Ovary (tissue), 9 donors: Measurements from ENCODE around the gene RPL15. TPM values are rescaled to one million over a fixed set of nuclear protein-coding genes. Genes with fewer than 3 reads are reported as not detected.
"Not testable (repeated sequence)": the region's sequence is repeated elsewhere in the genome, so short reads cannot be mapped to it uniquely, and the experiment has no call there.

Experiments
- DNase-seq, 5 donors: peaks; one replicate each; pipeline ENCODE4 v3.0.0-alpha.2; 2019 to 2020
- H3K27ac ChIP-seq, 2 donors: fragments of 200-600 bp; one replicate each; pipeline versions ENCODE4 v1.5.1 to v1.8.0; 2019 to 2022
- H3K27me3 ChIP-seq: fragments of 200-600 bp; one replicate; pipeline ENCODE4 v1.8.0; 2022
- H3K36me3 ChIP-seq: fragments of 200-600 bp; sonication (generic); one replicate; pipeline ENCODE4 v1.5.1; 2019
- H3K4me1 ChIP-seq: one replicate; pipeline ENCODE4 v1.8.1; 2013; ENCODE audit warnings: mild to moderate bottlenecking, moderate library complexity; ENCODE audit not compliant: insufficient read depth
- H3K4me3 ChIP-seq: fragments of 200-600 bp; sonication (generic); one replicate; pipeline ENCODE4 v1.5.1; 2017
- H3K9me3 ChIP-seq, 2 donors: fragments of 200-600 bp in 1 of 2; sonication (generic) in 1 of 2; one replicate each; pipeline versions ENCODE4 v1.5.1 to v1.8.1; 2013 to 2019; ENCODE audit warnings: mild to moderate bottlenecking in 1 of 2, moderate library complexity in 1 of 2
- EP300 ChIP-seq: sonication (generic); formaldehyde crosslinking; IDR thresholded peaks from one replicate; pipeline ENCODE4 v1.6.1; 2017; ENCODE audit warnings: antibody characterized with exemption
- POLR2A ChIP-seq: fragments of 450-650 bp; IDR thresholded peaks from one replicate; pipeline ENCODE4 v1.6.1; 2017; ENCODE audit warnings: antibody characterized with exemption, mild to moderate bottlenecking, moderate library complexity
- WGBS, 3 donors: extraction: QIAGEN DNeasy Blood & Tissue Kit in 1 of 3; methylation state at CpG; one replicate each; pipeline versions ENCODE4 v1.1.5 to v1.1.7; 2013 to 2017; 5-methylcytosine and 5-hydroxymethylcytosine counted together
- intact Hi-C, 4 donors: fragments of 100-400 bp; cut with DNase I; formaldehyde crosslinking; loops; one replicate each; pipeline versions ENCODE4 v1.11.0 to v1.15.1; 2022 to 2023
- polyA plus RNA-seq, 2 donors: library from polyadenylated mRNA; stranded (reverse); fragments of 200-250 nt in 1 of 2; fragments of 350-450 nt in 1 of 2; fragmentation: Illumina TruSeq in 1 of 2; extraction: RNeasy Lipid Tissue Mini Kit (QIAGEN cat#74804) in 1 of 2; gene quantifications; one replicate each; pipeline ENCODE4 v1.2.3, GENCODE V29; 2013 to 2014
- total RNA-seq, 7 donors: library from RNA; depleted of rRNA in 2 of 7; stranded (reverse); fragments of >200 nt in 2 of 7; fragmentation: NEBNext Ultra II Directional in 3 of 7; extraction: Animal tissue kit (Norgen Biotek cat#: 25700) in 3 of 7; gene quantifications; one replicate each; pipeline versions ENCODE4 v1.1.0 to v1.2.4, GENCODE V29; 2016 to 2023
- TF ChIP-seq, protein P1 (sequence below), 3 donors: fragments of 450-650 bp in 2 of 3; fragments of 200-600 bp in 1 of 3; IDR thresholded peaks; one replicate each; pipeline versions ENCODE4 v1.5.1 to v1.8.0; 2016 to 2022; ENCODE audit warnings: antibody characterized with exemption in 3 of 3, mild to moderate bottlenecking in 1 of 3
- donor health status: DM: no; HTN: no; CAD: no; lungs with moderate emphysema.
- donor health status: DM: no; HTN: no; CAD: no.
- donor health status: Bipolar disorder and iron deficiency.
- donor health status: DM: yes; HTN: yes; CAD: no.
- donor health status: DM: no; HTN: no; CAD: no.
- donor health status: DM: yes; HTN: yes; CAD: no.

RPL15 gene
- total and polyA plus RNA-seq, 9 donors, result 3,013 to 6,966 (median 4,015) TPM

DNA sequence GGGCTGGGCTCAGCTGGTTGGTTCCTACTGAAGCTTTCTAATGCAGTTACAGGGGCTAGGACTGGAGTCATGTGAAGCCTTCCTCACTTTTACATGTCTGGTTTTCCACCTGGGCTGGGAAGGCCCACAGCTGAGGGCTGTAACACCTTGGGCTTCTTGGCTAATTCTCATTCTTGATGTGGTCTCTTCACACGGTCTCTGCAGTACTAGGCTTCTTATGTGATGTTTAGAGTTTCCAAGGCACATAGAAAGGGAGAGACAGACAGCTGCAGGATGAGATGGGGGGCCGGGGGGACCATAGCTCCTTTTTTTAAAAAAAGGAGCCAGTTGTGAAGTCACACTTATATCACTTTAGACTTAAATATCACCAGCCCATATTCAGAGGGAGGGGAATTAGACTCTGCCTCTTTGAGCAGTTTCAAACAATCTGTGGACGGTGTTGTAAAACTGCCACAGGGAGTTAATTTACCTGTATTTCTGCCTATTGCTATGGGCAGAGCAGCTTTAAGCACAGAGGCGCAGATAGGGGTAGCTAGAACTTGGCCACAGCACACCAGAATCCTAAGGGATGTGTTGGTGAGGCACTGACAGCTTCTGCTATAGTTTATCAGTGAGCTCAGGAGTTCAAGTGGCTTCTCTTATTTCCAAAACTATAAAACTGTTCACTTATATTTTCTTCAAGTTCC, 46.8 kb upstream of the RPL15 start:
- intact Hi-C loops, result no loop called here
- Histone ChIP-seq H3K4me1 (peaks cover 17% of the 10 kb centered on the region), H3K9me3 (no peaks in the 10 kb centered on the region), H3K27me3 (no peaks in the 10 kb centered on the region), H3K36me3 (no peaks in the 10 kb centered on the region), H3K4me3 (no peak overlapping the region), H3K27ac (no peak overlapping the region)
- DNase-seq, result no peak
- TF ChIP-seq EP300 (no peak), POLR2A (no peak)
- TF ChIP-seq, protein P1, sequence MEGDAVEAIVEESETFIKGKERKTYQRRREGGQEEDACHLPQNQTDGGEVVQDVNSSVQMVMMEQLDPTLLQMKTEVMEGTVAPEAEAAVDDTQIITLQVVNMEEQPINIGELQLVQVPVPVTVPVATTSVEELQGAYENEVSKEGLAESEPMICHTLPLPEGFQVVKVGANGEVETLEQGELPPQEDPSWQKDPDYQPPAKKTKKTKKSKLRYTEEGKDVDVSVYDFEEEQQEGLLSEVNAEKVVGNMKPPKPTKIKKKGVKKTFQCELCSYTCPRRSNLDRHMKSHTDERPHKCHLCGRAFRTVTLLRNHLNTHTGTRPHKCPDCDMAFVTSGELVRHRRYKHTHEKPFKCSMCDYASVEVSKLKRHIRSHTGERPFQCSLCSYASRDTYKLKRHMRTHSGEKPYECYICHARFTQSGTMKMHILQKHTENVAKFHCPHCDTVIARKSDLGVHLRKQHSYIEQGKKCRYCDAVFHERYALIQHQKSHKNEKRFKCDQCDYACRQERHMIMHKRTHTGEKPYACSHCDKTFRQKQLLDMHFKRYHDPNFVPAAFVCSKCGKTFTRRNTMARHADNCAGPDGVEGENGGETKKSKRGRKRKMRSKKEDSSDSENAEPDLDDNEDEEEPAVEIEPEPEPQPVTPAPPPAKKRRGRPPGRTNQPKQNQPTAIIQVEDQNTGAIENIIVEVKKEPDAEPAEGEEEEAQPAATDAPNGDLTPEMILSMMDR (IDR thresholded peaks at IDR 0.05), result no peak
- 86 to 94% (median 92%) methylated on average over 4 of the region's 4 CpGs for WGBS, 3 donors

DNA sequence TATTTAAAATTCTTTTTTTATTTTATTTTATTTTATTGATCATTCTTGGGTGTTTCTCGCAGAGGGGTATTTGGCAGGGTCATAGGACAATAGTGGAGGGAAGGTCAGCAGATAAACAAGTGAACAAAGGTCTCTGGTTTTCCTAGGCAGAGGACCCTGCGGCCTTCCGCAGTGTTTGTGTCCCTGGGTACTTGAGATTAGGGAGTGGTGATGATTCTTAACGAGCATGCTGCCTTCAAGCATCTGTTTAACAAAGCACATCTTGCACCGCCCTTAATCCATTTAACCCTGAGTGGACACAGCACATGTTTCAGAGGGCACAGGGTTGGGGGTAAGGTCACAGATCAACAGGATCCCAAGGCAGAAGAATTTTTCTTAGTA, 46.3 kb upstream of the RPL15 start:
- H3K9me3 ChIP-seq, H3K27me3 ChIP-seq, H3K27ac ChIP-seq, H3K36me3 ChIP-seq, DNase-seq, intact Hi-C loops, H3K4me3 ChIP-seq: not testable (repeated sequence)
- WGBS, 3 donors, result 67 to 95% (median 73%) methylated on average over 1 to 4 of the region's 5 CpGs
- H3K4me1 ChIP-seq, result peaks cover 11% of the 10 kb centered on the region

DNA sequence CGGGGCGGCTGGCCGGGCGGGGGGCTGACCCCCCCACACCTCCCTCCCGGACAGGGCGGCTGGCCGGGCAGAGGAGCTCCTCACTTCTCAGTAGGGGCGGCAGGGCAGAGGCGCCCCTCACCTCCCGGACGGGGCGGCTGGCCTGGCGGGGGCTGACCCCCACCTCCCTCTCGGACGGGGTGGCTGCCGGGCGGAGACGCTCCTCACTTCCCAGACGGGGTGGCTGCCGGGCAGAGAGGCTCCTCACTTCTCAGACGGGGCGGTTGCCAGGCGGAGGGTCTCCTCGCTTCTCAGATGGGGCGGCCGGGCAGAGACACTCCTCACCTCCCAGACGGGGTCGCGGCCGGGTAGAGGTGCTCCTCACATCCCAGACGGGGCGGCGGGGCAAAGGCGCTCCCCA, 45.6 kb upstream of the RPL15 start:
- DNase-seq, H3K27ac ChIP-seq, intact Hi-C loops, H3K36me3 ChIP-seq, H3K4me1 ChIP-seq, H3K27me3 ChIP-seq, H3K4me3 ChIP-seq, H3K9me3 ChIP-seq: not testable (repeated sequence)
- 94 to 98% (median 98%) methylated on average over 12 to 34 of the region's 34 CpGs for WGBS, 3 donors

DNA sequence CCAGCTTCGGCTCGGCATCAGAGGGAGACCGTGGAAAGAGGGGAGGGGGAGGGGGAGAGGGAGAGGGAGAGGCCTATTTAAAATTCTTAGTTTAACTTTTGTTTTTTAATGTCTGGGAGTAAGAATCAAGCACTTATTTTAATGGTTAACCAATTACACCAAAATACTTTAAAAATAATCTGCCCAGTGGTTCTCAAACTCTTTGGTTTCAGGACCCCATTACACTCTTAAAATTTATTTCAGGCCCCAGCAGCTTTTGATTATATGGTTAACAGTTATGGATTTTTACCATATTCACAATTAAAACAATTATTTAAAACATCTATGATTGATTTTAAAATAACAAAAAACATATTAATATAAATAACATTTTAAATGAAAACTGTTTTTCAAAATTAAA, 44.6 kb upstream of the RPL15 start:
- Histone ChIP-seq H3K36me3 (no peaks in the 10 kb centered on the region), H3K4me3 (no peak overlapping the region), H3K9me3 (no peaks in the 10 kb centered on the region), H3K4me1 (peaks cover 7% of the 10 kb centered on the region), H3K27ac (no peak overlapping the region), H3K27me3 (no peaks in the 10 kb centered on the region)
- intact Hi-C loops, result no loop called here
- TF ChIP-seq, protein P1 (IDR thresholded peaks at IDR 0.05), result no peak
- no peak for TF ChIP-seq EP300
- no peak for TF ChIP-seq POLR2A
- 98 to 100% (median 100%) methylated on average over 3 of the region's 3 CpGs for WGBS, 3 donors
- no peak for DNase-seq

DNA sequence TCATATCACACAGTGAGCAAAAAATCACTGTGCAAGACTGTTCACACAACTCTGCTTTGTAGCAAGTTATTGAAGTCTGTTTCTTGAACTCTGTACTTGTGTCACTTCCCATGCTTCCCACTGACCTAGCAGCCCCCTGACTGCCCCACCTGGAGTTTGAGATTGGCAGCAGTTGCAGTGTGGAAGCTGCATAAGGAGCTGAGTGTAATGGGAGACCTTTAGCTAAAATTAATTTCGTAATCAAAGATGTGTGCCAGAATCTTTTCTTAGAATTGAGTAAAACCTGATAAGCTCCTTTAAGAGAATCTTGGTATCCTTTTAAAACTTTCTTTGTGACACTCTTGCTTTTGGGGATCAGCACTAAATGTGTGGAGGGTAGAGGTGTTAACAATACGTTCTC, 43.0 kb upstream of the RPL15 start:
- whole genome bisulfite sequencing, 3 donors, result 64 to 71% (median 66%) methylated on average over 2 of the region's 2 CpGs
- intact Hi-C loops, result no loop called here
- no peak for TF ChIP-seq EP300
- TF ChIP-seq, protein P1 (IDR thresholded peaks at IDR 0.05), result no peak
- no peak for TF ChIP-seq POLR2A
- no peaks in the 10 kb centered on the region for H3K27me3 ChIP-seq
- H3K36me3 ChIP-seq, result no peaks in the 10 kb centered on the region
- no peak for DNase-seq
- H3K4me3 ChIP-seq, result no peak overlapping the region
- no peaks in the 10 kb centered on the region for H3K9me3 ChIP-seq
- no peak overlapping the region for H3K27ac ChIP-seq
- peaks cover 6% of the 10 kb centered on the region for H3K4me1 ChIP-seq
